Activated T-cell treated with anti-CD3 and anti-CD28 coated beads, Interleukin-2, amount 50 U/mL, for 48 hours (primary cell): ENCODE measurements around the gene ORAI1.
A peak's percentile ranks its signal among the peaks of the same experiment; 100 is the strongest.
"Not testable (repeated sequence)": the region's sequence is repeated elsewhere in the genome, so short reads cannot be mapped to it uniquely, and the experiment has no call there.

ENCODE experiments used
- DNase-seq, 2 experiments: peaks; one replicate each; pipeline ENCODE4 v3.0.0-alpha.2; 2020

Gene ORAI1

GRCh38 chr12:121608301-121608700 is 18.0 kb upstream of the ORAI1 start:
- no peak for DNase-seq

GRCh38 chr12:121610239-121611149 is 15.8 kb upstream of the ORAI1 start:
- DNase-seq = no peak

GRCh38 chr12:121611306-121611705 is 15.0 kb upstream of the ORAI1 start:
- DNase-seq = peak; percentile 67

GRCh38 chr12:121613462-121613861 is 12.9 kb upstream of the ORAI1 start:
- no peak for DNase-seq

GRCh38 chr12:121614872-121615467 is 11.4 kb upstream of the ORAI1 start:
- DNase-seq = no peak

- no peak for DNase-seq
These were observed 7.6 kb upstream of the ORAI1 start for GRCh38 chr12:121618659-121619233.

GRCh38 chr12:121620333-121620891 is 5.9 kb upstream of the ORAI1 start:
- DNase-seq = no peak

GRCh38 chr12:121626853-121627640 is 717 bp downstream of the ORAI1 start:
- peak; percentile 91 to 92 for DNase-seq

- DNase-seq = peak in 1 of 2 experiments; percentile 54
These were observed 1.7 kb downstream of the ORAI1 start for GRCh38 chr12:121628037-121628436.

- DNase-seq = peak; percentile 39 to 47
These were observed 2.2 kb downstream of the ORAI1 start for GRCh38 chr12:121628536-121628935.

GRCh38 chr12:121630791-121631355 is 4.5 kb downstream of the ORAI1 start:
- no peak for DNase-seq

- no peak for DNase-seq
These were observed 6.0 kb downstream of the ORAI1 start for GRCh38 chr12:121632069-121632970.

- not testable (repeated sequence) for DNase-seq
These were observed 7.5 kb downstream of the ORAI1 start for GRCh38 chr12:121633833-121634196.

GRCh38 chr12:121634836-121635235 is 8.5 kb downstream of the ORAI1 start:
- no peak for DNase-seq

- peak; percentile 73 to 76 for DNase-seq
These were observed 11.0 kb downstream of the ORAI1 start for GRCh38 chr12:121637231-121637914.

GRCh38 chr12:121638298-121639202 is 12.2 kb downstream of the ORAI1 start:
- no peak for DNase-seq

- DNase-seq = no peak
These were observed 15.0 kb downstream of the ORAI1 start for GRCh38 chr12:121641343-121641630.

- no peak for DNase-seq
These were observed 22.2 kb downstream of the ORAI1 start for GRCh38 chr12:121648458-121649028.

- no peak for DNase-seq
These were observed 23.0 kb downstream of the ORAI1 start for GRCh38 chr12:121649322-121649721.
